Posterior cingulate gyrus (tissue), 11 donors: ENCODE data around the gene DMXL1.

Source experiments
- DNase-seq, 10 donors: peaks; one replicate each; pipeline versions ENCODE4 v3.0.0 to v3.0.0-alpha.2; 2020 to 2021; ENCODE audit warnings: mixed read lengths in 3 of 10
- intact Hi-C: fragments of 100-400 bp; cut with DNase I; formaldehyde crosslinking; loops from one replicate; pipeline ENCODE4 v1.15.1; 2023

Gene DMXL1

GRCh38 chr5:119285070-119285916 is 214.4 kb downstream of the DMXL1 start:
- DNase-seq, result no peak
- intact Hi-C loops, result no loop called here

GRCh38 chr5:119286511-119287488 is 215.9 kb downstream of the DMXL1 start:
- intact Hi-C loops, result no loop called here
- DNase-seq, result no peak

DNA sequence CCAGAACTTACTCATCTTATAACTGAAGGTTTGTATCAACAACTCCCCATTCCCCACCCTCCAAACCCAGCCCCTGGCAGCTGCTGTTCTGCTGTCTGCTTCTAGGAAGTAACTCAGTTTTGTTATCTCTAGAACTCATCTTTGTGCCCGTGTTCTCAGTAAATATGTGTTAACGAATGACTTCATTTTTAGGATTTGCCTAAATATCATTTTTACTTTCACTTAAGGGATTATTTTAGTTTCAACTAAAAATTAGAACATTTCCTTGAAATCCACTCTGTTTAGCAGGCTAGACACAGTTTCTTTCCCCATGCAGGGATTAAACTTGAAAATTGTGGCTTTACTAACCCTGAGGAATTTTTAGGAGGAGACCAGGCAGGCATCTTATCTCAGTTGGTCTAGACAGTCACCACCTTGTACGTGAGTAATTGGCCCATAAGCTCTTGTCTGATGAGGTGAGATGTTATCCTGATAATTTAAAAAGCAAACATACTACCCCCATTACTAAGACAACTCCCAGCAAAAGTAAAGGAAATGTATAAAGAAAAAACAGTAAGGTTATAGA is 216.7 kb downstream of the DMXL1 start:
- intact Hi-C loops, result no loop called here
- DNase-seq, result no peak

- intact Hi-C loops, result no loop called here
Observed at GRCh38 chr5:119288379-119289033, 217.6 kb downstream of the DMXL1 start.

GRCh38 chr5:119289438-119290044 is 218.7 kb downstream of the DMXL1 start:
- intact Hi-C loops, result no loop called here
- no peak for DNase-seq

More at GRCh38 chr5:119288379-119289033, 217.6 kb downstream of the DMXL1 start:
- no peak for DNase-seq

- intact Hi-C loops, result no loop called here
- no peak for DNase-seq
Observed at GRCh38 chr5:119290161-119290569, 219.3 kb downstream of the DMXL1 start.

GRCh38 chr5:119290607-119291006 is 219.7 kb downstream of the DMXL1 start:
- DNase-seq, result no peak
- intact Hi-C loops, result no loop called here

- DNase-seq, result no peak
- intact Hi-C loops, result no loop called here
Observed at GRCh38 chr5:119291056-119291455, 220.2 kb downstream of the DMXL1 start.

GRCh38 chr5:119291877-119292276 is 221.0 kb downstream of the DMXL1 start:
- DNase-seq, result no peak
- intact Hi-C loops, result no loop called here

GRCh38 chr5:119292701-119293515 is 222.0 kb downstream of the DMXL1 start:
- intact Hi-C loops, result no loop called here
- DNase-seq, result no peak

DNA sequence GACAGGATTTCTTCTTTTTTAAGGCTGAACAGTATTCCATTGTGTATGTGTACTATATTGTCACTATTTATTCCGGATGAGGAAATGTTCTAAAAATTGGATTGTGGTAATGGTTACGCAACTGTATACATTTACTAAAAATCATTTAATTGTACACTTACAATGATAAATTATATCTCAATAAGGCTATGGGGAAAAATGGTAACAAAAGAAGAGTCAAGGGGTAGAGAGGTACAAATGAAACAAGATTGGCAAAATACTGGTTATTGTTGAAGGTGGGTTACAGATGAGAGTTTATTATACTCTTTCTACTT is 222.6 kb downstream of the DMXL1 start:
- no peak for DNase-seq

More for the DNA sequence above, 222.6 kb downstream of the DMXL1 start:
- intact Hi-C loops, result no loop called here
